Endothelial cell of umbilical vein (primary cell): ENCODE measurements around the gene APMAP. TPM values are rescaled to one million over a fixed set of nuclear protein-coding genes. Genes with fewer than 3 reads are reported as not detected.

Experiments used
- BruUV-seq: library from RNA; stranded (reverse); fragments of 400-500 nt; replicated peaks from 2 replicates; lab custom pipeline; 2021; lab: Mats Ljungman, UMichigan
- CTCF ChIA-PET: fragments of 300-600, 350-600 bp; sonication (Branson Sonifier 250); formaldehyde crosslinking; loops from one replicate; lab custom pipeline; 2021; ENCODE audit warnings: antibody characterized with exemption, inconsistent platforms; lab: Charles Lee
- POLR2A ChIA-PET: fragments of 300-600, 350-600 bp; sonication (Branson Sonifier 250); formaldehyde crosslinking; loops from one replicate; lab custom pipeline; 2021; ENCODE audit warnings: antibody characterized with exemption, inconsistent platforms; lab: Charles Lee
- DNase-seq: peaks from one replicate; pipeline ENCODE4 v3.0.0-alpha.2; 2011; ENCODE audit warnings: low read depth, low spot score
- FAIRE-seq: peaks from 2 replicates; lab custom pipeline; 2011; peaks lifted over from hg19 to GRCh38; lab: Jason Lieb, UNC
- H2AFZ ChIP-seq: 2 replicates; pipeline ENCODE4 v1.6.0; 2012; ENCODE audit warnings: low read depth, low read length, control low read depth, inconsistent platforms
- H3K27ac ChIP-seq: 2 replicates; pipeline ENCODE4 v1.5.1; 2011; ENCODE audit warnings: low read depth, mild to moderate bottlenecking, control low read depth, low read length, moderate library complexity; ENCODE audit not compliant: insufficient read depth
- H3K27me3 ChIP-seq, 2 experiments: 2 replicates each; pipeline versions ENCODE4 v1.6.0 to v1.6.1; 2011; ENCODE audit warnings: low read length in 2 of 2, mixed read lengths in 1 of 2; ENCODE audit not compliant: control insufficient read depth in 2 of 2, insufficient read depth in 2 of 2
- H3K36me3 ChIP-seq, 2 experiments: 2 replicates in 1 of 2; 3 replicates in 1 of 2; pipeline ENCODE4 v1.5.1; 2011; ENCODE audit warnings: low read length in 2 of 2, mild to moderate bottlenecking in 1 of 2, moderate library complexity in 1 of 2; ENCODE audit not compliant: control insufficient read depth in 2 of 2, insufficient read depth in 2 of 2; ENCODE audit errors: extremely low read depth in 1 of 2
- H3K4me1 ChIP-seq: 3 replicates; pipeline ENCODE4 v1.5.1; 2011; ENCODE audit warnings: mild to moderate bottlenecking, low read length; ENCODE audit not compliant: control insufficient read depth, insufficient read depth; ENCODE audit errors: extremely low read depth
- H3K4me2 ChIP-seq: 2 replicates; pipeline ENCODE4 v1.6.1; 2011; ENCODE audit warnings: low read length, control low read depth, mixed read lengths; ENCODE audit not compliant: insufficient read depth
- H3K4me3 ChIP-seq, 3 experiments: fragments of 200-600 bp in 1 of 3; sonication (generic), shearing (Covaris generic) in 1 of 3; replicated peaks in 1 of 3; 2 replicates each; pipeline ENCODE4 v1.5.1; 2011 to 2016; ENCODE audit warnings: control low read depth in 3 of 3, low read length in 3 of 3, mild to moderate bottlenecking in 2 of 3, inconsistent platforms in 1 of 3, low read depth in 1 of 3, moderate library complexity in 1 of 3; ENCODE audit not compliant: insufficient read depth in 1 of 3
- H3K79me2 ChIP-seq: 2 replicates; pipeline ENCODE4 v1.6.0; 2012; ENCODE audit warnings: low read length, inconsistent platforms; ENCODE audit not compliant: control insufficient read depth, insufficient read depth
- H3K9ac ChIP-seq: replicated peaks from 2 replicates; pipeline ENCODE3; 2011; ENCODE audit warnings: low read length, control low read depth; ENCODE audit not compliant: insufficient read depth; ENCODE audit errors: extremely low read depth
- H3K9me1 ChIP-seq: replicated peaks from 3 replicates; pipeline ENCODE4 v1.6.0; 2011; ENCODE audit warnings: mild to moderate bottlenecking, low read length; ENCODE audit not compliant: control insufficient read depth, insufficient read depth; ENCODE audit errors: extremely low read depth
- H3K9me3 ChIP-seq: replicated peaks from 2 replicates; pipeline ENCODE4 v1.5.1; 2012; ENCODE audit warnings: low read length, inconsistent platforms; ENCODE audit not compliant: control insufficient read depth, insufficient read depth
- H4K20me1 ChIP-seq: replicated peaks from 2 replicates; pipeline ENCODE3; 2011; ENCODE audit warnings: mild to moderate bottlenecking, low read length; ENCODE audit not compliant: control insufficient read depth, insufficient read depth; ENCODE audit errors: extremely low read depth
- CTCF ChIP-seq, 2 donors: IDR thresholded peaks; 1 replicate in 1 of 2; 2 replicates in 1 of 2; pipeline ENCODE4 v1.5.1; 2011; ENCODE audit warnings: low read length in 2 of 2, mild to moderate bottlenecking in 2 of 2, moderate library complexity in 2 of 2, control low read depth in 1 of 2, inconsistent platforms in 1 of 2, low read depth in 1 of 2; ENCODE audit not compliant: insufficient read depth in 1 of 2; ENCODE audit errors: extremely low read depth in 1 of 2
- EZH2 ChIP-seq: IDR thresholded peaks from 2 replicates; pipeline ENCODE4 v1.6.1; 2012; ENCODE audit warnings: borderline replicate concordance, low read depth, mild to moderate bottlenecking, moderate library complexity, low read length, inconsistent platforms; ENCODE audit not compliant: severe bottlenecking
- FOS ChIP-seq: IDR thresholded peaks from 2 replicates; pipeline ENCODE4 v1.6.1; 2011; ENCODE audit warnings: mild to moderate bottlenecking, low read length, moderate library complexity, borderline replicate concordance; ENCODE audit not compliant: insufficient read depth
- GATA2 ChIP-seq: IDR thresholded peaks from 2 replicates; pipeline ENCODE4 v1.7.0; 2011; ENCODE audit warnings: low read depth, mild to moderate bottlenecking, moderate library complexity, mixed read lengths, low read length; ENCODE audit not compliant: insufficient read length, insufficient read depth
- JUN ChIP-seq: IDR thresholded peaks from 2 replicates; pipeline ENCODE4 v1.6.1; 2011; ENCODE audit warnings: borderline replicate concordance, low read depth; ENCODE audit not compliant: insufficient read length, insufficient read depth
- MAX ChIP-seq: IDR thresholded peaks from 2 replicates; pipeline ENCODE4 v1.6.1; 2011; ENCODE audit not compliant: insufficient read depth, insufficient read length
- MYC ChIP-seq: IDR thresholded peaks from one replicate; pipeline ENCODE4 v1.6.1; 2011; ENCODE audit warnings: mild to moderate bottlenecking, low read depth, low read length
- POLR2A ChIP-seq: IDR thresholded peaks from 2 replicates; pipeline ENCODE4 v1.6.1; 2012; ENCODE audit warnings: low read depth, mild to moderate bottlenecking, control low read depth, low read length
- POLR2AphosphoS5 ChIP-seq: IDR thresholded peaks from 2 replicates; pipeline ENCODE4 v1.6.1; 2012; ENCODE audit warnings: low read depth, mild to moderate bottlenecking, control low read depth, low read length, moderate library complexity; ENCODE audit not compliant: insufficient read depth
- dilution Hi-C: fragments of 300-500 bp; cut with MboI; formaldehyde crosslinking; loops from one replicate; pipeline ENCODE4 v1.15.0; 2019; ENCODE audit warnings: low sequenced_read_pairs; ENCODE audit not compliant: extremely low pct_ligation_motif_present
- intact Hi-C: fragments of 100-400 bp; cut with micrococcal nuclease; formaldehyde crosslinking; loops from one replicate; pipeline ENCODE4 v1.10.0; 2022
- polyA plus RNA-seq, 4 experiments: library from polyadenylated mRNA; depleted of rRNA in 3 of 4; stranded (reverse) in 3 of 4; unstranded in 1 of 4; fragments of >200 nt; gene quantifications; 2 replicates each; pipeline versions ENCODE4 v1.2.1 to v1.2.3, GENCODE V29; 2011 to 2012; ENCODE audit warnings: missing spikeins in 1 of 4
- total RNA-seq: library from RNA; stranded (reverse); gene quantifications from 2 replicates; pipeline ENCODE4 v1.2.3, GENCODE V29; 2021

APMAP gene
- total and polyA plus RNA-seq, 2 donors (not counting 3 experiments of a cell fraction or from before 2014, with no cell fraction given) = 80.7 to 110 TPM

- H3K9ac ChIP-seq = no peak overlapping the region
- H3K9me3 ChIP-seq = no peaks in the 10 kb centered on the region
- no peak overlapping the region for H2AFZ ChIP-seq
- no peaks in the 10 kb centered on the region for H4K20me1 ChIP-seq
- no TSS peak for BruUV-seq
- TF ChIP-seq MAX (no peak), POLR2A (no peak), MYC (no peak), JUN (no peak), POLR2AphosphoS5 (no peak), EZH2 (no peak), GATA2 (no peak), CTCF (IDR thresholded peaks at IDR 0.05; ENCODE audit: extremely low read depth in 1 of 2, insufficient read depth in 1 of 2, low read depth in 1 of 2, low read length in 2 of 2) (no peak), FOS (no peak)
- intact Hi-C loops (no loop called here), dilution Hi-C loops (no loop called here)
- H3K79me2 ChIP-seq = no peaks in the 10 kb centered on the region
- POLR2A ChIA-PET = no interaction called here
- no peak overlapping the region for H3K27ac ChIP-seq
- peaks cover 12% of the 10 kb centered on the region for H3K4me1 ChIP-seq
- CTCF ChIA-PET = interaction anchor here (0.6 to 1.8 kb wide), 5 partner anchors 22 to 366 kb away, joined by 3 to 4 read pairs (median 3); no protein-coding TSS in a partner anchor
- H3K27me3 ChIP-seq = no peaks in the 10 kb centered on the region
- H3K9me1 ChIP-seq = no peaks in the 10 kb centered on the region
- no peak overlapping the region for H3K4me3 ChIP-seq
- H3K36me3 ChIP-seq = no peaks in the 10 kb centered on the region
- FAIRE-seq (no peak), DNase-seq (peak; percentile 21)
- no peak overlapping the region for H3K4me2 ChIP-seq
Observed at GRCh38 chr20:25033265-25033923, 40.8 kb upstream of the APMAP start.
